HG03439 (cell line): ENCODE measurements around the gene COL16A1.

ENCODE experiments used
- ATAC-seq: cut with Tn5 transposase; IDR thresholded peaks from one replicate; pipeline ENCODE4 v1.9.1; 2021; ENCODE audit warnings: mild to moderate bottlenecking, moderate library complexity; ENCODE audit not compliant: unreplicated experiment

Gene COL16A1

GRCh38 chr1:31609514-31610118 lies 94.2 kb downstream of the COL16A1 start:
- ATAC-seq, result no peak

- ATAC-seq, result no peak
Measured at GRCh38 chr1:31607360-31607759, 96.5 kb downstream of the COL16A1 start.

GRCh38 chr1:31605908-31606427 lies 97.8 kb downstream of the COL16A1 start:
- ATAC-seq, result peak; percentile 94
